Measurements from ENCODE around the gene DNAJB13. TPM values are rescaled to one million over a fixed set of nuclear protein-coding genes. Genes with fewer than 3 reads are reported as not detected.

DNAJB13 gene
- total and polyA plus RNA-seq, 10 of the 15 experiments (the other 5 are each of a cell fraction or from before 2014, with no cell fraction given) = 0.07 to 0.76 (median 0.15) TPM; not detected in 7

DNA sequence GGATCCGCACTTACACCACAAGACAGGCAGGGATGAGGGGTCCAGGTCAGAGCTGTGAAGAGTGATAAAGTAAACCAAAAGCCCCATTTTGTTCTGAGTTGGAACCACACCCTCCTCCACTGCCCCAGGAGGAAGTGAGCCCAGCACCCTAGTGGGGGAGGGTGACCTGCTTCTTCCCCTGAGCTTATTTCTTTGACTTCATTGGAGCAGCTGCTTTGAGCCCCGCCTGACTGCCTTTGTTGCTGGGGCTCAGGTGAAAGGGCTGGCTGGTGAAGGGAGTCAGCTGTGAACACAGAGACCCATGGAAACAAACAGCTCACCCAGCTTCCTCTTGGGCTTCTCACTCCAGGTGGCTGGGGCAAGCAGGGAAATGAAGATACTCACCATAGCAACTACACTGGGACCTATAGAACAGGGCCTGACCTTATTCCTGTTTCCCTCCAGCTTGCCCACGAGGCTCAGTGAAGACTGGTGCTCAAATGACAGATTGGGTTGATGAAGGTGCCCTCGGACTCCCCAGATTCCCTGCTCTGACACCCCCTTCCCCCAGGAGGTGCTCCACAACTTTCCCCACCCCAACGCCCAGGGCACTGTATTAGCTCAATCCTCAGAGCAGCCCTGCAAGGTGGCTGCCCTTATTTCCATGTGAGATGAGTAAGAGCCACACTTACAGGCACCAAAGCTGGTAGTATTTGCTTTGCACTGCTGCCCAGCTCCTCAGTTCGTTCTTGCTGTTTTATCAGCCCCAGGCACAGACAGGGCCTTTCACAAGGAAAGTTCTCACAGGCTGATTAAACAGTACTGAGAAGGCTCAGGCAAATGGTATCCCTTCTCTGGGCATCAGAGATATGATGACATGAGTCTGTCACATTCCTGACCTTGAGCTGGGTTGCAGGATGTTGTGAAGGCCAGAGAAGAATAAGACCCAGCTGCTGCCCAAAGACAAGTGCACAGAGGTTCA is 29.5 kb downstream of the DNAJB13 start (continued):
- TF ChIP-seq, protein P1, sequence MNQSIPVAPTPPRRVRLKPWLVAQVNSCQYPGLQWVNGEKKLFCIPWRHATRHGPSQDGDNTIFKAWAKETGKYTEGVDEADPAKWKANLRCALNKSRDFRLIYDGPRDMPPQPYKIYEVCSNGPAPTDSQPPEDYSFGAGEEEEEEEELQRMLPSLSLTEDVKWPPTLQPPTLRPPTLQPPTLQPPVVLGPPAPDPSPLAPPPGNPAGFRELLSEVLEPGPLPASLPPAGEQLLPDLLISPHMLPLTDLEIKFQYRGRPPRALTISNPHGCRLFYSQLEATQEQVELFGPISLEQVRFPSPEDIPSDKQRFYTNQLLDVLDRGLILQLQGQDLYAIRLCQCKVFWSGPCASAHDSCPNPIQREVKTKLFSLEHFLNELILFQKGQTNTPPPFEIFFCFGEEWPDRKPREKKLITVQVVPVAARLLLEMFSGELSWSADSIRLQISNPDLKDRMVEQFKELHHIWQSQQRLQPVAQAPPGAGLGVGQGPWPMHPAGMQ (IDR thresholded peaks at IDR 0.05; ENCODE audit: borderline replicate concordance) = no peak
- TF ChIP-seq ESRRA (IDR thresholded peaks at IDR 0.05; ENCODE audit: low read length) (no peak), CBX3 (IDR thresholded peaks at IDR 0.05; ENCODE audit: borderline replicate concordance, low read depth) (no peak), KAT2A (conservative IDR thresholded peaks at IDR 0.05; ENCODE audit: control insufficient read depth, low read depth, low read length) (no peak), SPI1 (IDR thresholded peaks at IDR 0.05; ENCODE audit: borderline replicate concordance, insufficient read depth, low read depth, low read length) (peak; percentile 95), MTA2 (IDR thresholded peaks at IDR 0.05; ENCODE audit: low read depth) (0 out of 2 replicates have a peak, but pooled peaks have one; percentile 22), SIX5 (IDR thresholded peaks at IDR 0.05; ENCODE audit: low read depth, low read length, severe bottlenecking) (no peak), RB1 (IDR thresholded peaks at IDR 0.05; ENCODE audit: borderline replicate concordance) (no peak), RUNX3 (IDR thresholded peaks at IDR 0.05; ENCODE audit: low read length) (peak; percentile 51), BHLHE40 (IDR thresholded peaks at IDR 0.05; ENCODE audit: borderline replicate concordance in 1 of 2, low read depth in 2 of 2, low read length in 1 of 2) (peak; percentile 57 to 63; a peak in 3 of 4 replicates), SMAD1 (IDR thresholded peaks at IDR 0.05; ENCODE audit: low read depth, partially characterized antibody) (no peak), RFX5 (IDR thresholded peaks at IDR 0.05; ENCODE audit: low read depth, low read length) (peak; percentile 91), KLF5 (IDR thresholded peaks at IDR 0.05; ENCODE audit: partially characterized antibody) (no peak), POLR2AphosphoS5 (IDR thresholded peaks at IDR 0.05; ENCODE audit: low read length) (peak; percentile 48; the same call in 1 of the 2 replicates), NR2C2 (IDR thresholded peaks at IDR 0.05; ENCODE audit: borderline replicate concordance, control insufficient read depth, insufficient read length, low read depth) (no peak)
- TF ChIP-seq, protein P2, sequence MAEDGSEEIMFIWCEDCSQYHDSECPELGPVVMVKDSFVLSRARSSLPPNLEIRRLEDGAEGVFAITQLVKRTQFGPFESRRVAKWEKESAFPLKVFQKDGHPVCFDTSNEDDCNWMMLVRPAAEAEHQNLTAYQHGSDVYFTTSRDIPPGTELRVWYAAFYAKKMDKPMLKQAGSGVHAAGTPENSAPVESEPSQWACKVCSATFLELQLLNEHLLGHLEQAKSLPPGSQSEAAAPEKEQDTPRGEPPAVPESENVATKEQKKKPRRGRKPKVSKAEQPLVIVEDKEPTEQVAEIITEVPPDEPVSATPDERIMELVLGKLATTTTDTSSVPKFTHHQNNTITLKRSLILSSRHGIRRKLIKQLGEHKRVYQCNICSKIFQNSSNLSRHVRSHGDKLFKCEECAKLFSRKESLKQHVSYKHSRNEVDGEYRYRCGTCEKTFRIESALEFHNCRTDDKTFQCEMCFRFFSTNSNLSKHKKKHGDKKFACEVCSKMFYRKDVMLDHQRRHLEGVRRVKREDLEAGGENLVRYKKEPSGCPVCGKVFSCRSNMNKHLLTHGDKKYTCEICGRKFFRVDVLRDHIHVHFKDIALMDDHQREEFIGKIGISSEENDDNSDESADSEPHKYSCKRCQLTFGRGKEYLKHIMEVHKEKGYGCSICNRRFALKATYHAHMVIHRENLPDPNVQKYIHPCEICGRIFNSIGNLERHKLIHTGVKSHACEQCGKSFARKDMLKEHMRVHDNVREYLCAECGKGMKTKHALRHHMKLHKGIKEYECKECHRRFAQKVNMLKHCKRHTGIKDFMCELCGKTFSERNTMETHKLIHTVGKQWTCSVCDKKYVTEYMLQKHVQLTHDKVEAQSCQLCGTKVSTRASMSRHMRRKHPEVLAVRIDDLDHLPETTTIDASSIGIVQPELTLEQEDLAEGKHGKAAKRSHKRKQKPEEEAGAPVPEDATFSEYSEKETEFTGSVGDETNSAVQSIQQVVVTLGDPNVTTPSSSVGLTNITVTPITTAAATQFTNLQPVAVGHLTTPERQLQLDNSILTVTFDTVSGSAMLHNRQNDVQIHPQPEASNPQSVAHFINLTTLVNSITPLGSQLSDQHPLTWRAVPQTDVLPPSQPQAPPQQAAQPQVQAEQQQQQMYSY (CRISPR knock-in tag; IDR thresholded peaks at IDR 0.05) = no peak
- TF ChIP-seq, protein P3, sequence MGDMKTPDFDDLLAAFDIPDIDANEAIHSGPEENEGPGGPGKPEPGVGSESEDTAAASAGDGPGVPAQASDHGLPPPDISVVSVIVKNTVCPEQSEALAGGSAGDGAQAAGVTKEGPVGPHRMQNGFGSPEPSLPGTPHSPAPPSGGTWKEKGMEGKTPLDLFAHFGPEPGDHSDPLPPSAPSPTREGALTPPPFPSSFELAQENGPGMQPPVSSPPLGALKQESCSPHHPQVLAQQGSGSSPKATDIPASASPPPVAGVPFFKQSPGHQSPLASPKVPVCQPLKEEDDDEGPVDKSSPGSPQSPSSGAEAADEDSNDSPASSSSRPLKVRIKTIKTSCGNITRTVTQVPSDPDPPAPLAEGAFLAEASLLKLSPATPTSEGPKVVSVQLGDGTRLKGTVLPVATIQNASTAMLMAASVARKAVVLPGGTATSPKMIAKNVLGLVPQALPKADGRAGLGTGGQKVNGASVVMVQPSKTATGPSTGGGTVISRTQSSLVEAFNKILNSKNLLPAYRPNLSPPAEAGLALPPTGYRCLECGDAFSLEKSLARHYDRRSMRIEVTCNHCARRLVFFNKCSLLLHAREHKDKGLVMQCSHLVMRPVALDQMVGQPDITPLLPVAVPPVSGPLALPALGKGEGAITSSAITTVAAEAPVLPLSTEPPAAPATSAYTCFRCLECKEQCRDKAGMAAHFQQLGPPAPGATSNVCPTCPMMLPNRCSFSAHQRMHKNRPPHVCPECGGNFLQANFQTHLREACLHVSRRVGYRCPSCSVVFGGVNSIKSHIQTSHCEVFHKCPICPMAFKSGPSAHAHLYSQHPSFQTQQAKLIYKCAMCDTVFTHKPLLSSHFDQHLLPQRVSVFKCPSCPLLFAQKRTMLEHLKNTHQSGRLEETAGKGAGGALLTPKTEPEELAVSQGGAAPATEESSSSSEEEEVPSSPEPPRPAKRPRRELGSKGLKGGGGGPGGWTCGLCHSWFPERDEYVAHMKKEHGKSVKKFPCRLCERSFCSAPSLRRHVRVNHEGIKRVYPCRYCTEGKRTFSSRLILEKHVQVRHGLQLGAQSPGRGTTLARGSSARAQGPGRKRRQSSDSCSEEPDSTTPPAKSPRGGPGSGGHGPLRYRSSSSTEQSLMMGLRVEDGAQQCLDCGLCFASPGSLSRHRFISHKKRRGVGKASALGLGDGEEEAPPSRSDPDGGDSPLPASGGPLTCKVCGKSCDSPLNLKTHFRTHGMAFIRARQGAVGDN (IDR thresholded peaks at IDR 0.05) = peak; percentile 56; the same call in 1 of the 2 replicates

Measured in GM12878 (cell line).